C1 segment of cervical spinal cord (tissue), 14 donors: ENCODE data around the gene MXD4.
"Not testable (repeated sequence)": the region's sequence is repeated elsewhere in the genome, so short reads cannot be mapped to it uniquely, and the experiment has no call there.

Source experiments
- DNase-seq, 14 donors: peaks; one replicate each; lab custom pipeline; 2025; lab: John Stamatoyannopoulos, UW

MXD4 gene

DNA sequence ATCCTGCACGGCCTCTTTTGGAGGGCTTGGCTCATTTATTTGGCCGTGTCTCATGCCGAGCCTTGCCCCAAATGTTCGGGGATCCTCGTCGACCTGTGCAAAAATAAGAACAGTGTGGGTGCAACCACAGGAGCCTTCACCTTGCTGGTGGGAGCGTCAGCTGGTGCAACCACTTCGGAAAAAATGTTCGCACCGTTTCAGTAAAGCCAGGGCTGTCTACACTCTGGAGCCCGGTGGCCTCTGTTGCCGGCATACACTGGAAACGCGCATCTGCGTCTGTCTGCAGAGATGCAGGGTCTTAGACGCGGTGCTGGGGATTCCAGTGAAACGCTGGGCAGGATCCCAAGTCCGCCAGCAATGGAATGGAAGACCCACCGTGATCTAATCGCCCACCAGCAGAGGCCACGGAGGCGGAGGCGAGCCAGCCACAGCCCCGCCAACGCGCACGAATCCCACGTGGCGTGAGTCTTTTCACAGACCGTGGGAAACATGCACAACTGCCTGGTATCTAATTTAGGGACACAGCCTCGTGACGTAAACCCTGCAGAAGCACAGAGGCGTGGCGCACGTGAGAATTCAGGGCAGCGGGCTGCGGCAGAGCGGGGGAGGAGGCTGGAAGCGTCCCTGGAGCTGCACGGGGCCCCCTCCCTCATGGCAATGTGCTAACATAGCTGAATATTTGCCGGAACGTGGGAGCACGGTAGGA, 13.8 kb upstream of the MXD4 start:
- no peak for DNase-seq

DNA sequence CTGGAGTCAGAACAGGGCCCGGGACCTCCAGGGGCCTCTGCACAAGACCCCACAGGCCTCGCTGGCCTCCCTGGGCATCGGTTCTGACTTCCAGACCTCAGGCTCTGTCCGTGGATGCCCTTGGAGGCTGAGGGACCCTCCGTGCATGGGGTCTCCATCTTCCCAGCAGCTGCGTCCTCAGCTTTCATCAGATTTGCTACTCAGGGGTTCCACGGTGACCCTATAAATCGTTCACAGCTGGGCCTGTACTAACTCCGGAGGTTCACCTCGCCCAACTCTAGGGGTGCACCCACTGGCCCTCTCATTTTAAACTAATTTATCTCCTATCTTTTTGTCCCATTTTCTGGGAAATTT, 13.1 kb upstream of the MXD4 start:
- not testable (repeated sequence) for DNase-seq

DNA sequence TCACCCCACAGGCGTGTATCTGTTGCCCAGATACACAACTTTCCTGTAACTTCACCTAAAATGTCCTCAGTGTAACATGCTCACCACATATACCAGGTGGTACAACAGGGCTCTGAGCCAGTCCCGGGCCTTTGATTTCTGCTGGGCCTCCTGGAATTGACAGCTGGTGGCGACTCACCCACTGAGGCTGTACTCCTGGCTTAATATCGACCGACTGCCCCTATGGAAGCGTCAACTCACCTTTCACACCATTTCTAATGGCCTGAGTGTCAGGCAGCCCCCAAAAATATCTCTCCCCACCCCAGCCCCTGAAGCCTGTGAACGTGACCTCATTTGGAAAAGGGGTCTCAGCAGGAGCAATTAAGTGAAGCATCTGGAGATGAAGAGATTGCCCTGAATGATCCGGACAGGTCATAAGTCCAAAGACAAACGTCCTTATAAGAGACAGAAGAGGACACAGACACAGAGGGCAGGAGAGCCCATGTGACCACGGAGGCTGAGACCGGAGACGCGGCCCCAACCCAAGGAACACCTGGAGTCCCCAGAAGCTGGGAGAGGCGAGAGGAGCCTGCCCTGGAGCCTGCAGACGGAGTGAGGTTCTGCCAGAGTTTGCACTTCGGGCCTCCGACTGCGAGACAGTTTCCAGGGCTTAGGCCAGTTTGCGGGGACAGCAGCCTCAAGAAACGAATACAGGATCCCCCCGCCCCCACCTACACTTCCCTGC, 12.6 kb upstream of the MXD4 start:
- no peak for DNase-seq

- DNase-seq: no peak
These were observed 11.9 kb upstream of the MXD4 start for GRCh38 chr4:2273657-2274319.

DNA sequence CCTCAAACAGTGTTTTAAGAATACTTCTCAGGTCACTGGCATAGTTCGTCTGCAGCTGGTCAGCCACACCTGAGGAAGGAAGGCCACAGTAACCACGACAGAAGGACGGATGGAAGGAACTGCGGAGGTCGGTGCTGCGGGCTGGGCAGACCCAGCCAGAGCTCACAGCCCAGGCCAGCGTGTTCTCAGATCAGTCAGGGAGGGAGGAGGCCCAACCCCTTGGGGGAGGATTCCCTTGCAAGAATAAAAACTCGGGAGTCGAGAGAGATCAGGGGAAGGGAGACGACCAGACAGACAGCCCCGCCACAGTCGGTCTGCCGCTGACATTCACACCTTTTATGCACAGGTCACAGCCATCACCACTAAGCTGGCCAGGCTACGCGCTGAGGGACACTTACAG, 11.3 kb upstream of the MXD4 start:
- DNase-seq: no peak

DNA sequence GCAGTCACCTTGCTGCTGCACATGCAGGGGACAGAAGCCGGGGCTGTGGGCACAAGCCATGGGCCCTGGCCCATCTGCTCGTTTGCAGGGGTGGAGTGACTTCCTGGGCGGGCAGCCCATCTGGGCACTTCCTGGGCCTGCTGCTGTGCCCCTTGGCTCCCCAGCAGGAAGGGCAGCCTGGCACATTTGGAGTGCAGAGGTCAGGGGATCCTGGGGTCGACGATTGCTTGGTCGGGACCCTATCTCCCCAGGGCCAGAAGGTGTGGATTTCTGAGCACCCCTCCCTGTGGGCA, 10.9 kb upstream of the MXD4 start:
- no peak for DNase-seq

- peak in 1 of 14 donors; percentile 74 for DNase-seq
These were observed 10.3 kb upstream of the MXD4 start for GRCh38 chr4:2272026-2272827.

GRCh38 chr4:2271279-2272025, 9.5 kb upstream of the MXD4 start:
- DNase-seq: no peak

GRCh38 chr4:2270341-2271165, 8.6 kb upstream of the MXD4 start:
- DNase-seq: no peak

GRCh38 chr4:2269618-2270163, 7.8 kb upstream of the MXD4 start:
- no peak for DNase-seq

DNA sequence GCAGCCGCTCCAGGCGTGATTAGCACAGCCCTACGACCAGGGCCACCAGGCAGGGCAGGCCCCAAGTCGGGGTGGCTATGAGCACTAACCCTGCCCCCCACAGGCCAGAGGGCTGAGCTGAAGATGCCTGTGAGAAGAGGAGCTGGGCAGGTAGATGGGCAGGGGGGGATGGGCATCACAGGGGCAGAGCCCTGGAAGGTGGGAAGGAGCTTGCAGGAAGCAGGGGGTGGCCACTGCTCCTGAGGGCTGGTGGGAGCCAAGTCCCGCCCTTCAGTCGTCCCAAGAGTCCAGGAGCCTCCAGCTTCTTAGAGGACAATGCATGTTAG, 7.3 kb upstream of the MXD4 start:
- DNase-seq: no peak

- DNase-seq: no peak
These were observed 6.7 kb upstream of the MXD4 start for GRCh38 chr4:2268357-2269205.

DNA sequence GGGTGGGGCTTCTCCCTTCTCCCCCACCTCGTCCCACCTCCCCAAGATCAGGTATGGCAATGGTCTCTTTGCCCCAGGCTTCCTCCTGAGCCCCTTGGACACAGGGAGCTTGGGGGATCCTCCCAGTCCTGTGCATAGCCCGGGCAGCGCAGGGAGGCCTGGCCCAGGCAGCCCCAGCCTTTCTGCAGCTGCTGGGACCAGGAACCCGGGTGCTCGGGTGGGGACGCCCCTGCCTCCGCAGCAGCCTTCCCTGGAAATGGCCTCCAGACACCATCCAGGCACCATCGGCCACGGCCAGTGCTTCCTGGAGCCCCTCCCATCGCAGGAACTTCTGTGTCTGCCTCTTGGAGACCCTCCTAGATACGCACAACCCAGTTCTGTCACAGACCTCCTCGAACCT, 5.9 kb upstream of the MXD4 start:
- DNase-seq: no peak

- no peak for DNase-seq
These were observed 5.5 kb upstream of the MXD4 start for GRCh38 chr4:2267320-2267811.

GRCh38 chr4:2266821-2267220, 4.9 kb upstream of the MXD4 start:
- DNase-seq: no peak

DNA sequence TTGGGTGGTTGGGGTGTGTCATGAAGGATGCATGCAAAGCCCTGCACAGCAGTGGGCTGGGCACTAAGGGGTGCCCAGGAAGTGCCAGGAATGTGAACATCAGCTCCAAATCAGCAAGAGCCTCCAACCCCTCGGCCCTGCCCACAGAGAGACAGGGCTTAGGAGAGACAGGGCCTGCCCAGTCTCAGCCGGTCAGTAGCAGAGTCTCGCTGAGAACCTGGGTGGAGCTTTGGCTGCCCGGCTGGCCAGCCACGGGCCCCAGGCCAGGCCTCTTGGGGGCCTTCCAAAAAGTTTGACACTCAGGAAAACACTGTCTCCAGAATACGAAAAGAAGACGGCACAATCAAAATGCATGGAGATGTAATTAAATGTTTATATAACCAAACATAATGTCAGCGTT, 4.3 kb upstream of the MXD4 start:
- peak in 9 of 14 donors; percentile 22 to 70 (median 37) for DNase-seq

- no peak for DNase-seq
These were observed 3.5 kb upstream of the MXD4 start for GRCh38 chr4:2265113-2266110.

DNA sequence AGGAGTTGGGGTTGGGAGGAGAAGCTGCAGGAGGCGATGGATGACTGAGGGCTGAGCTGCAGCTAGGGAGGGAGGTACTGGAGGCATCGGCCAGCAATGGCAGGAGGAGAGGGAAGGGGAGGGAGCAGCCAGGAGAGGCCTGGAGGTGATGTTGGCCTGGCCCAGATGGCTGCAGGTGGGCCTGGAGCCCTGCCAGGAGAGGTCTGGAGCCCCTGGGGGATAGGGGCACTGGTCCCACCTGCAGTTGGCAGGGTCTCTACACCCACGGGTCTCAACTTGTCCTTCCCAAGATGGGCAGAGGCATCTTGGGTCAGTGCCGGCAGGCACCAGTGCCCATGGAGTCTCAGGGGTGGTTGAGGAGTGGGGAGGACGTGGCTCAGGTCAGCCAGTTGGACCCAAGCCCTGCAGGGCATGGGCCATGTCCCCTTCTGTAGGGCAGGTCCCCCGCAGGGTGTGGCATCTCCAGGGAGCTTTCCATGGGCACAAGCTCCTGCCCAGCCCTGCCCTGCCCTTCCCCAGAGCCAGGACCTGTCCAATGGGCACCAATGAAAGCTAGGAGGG, 2.7 kb upstream of the MXD4 start:
- DNase-seq: no peak
